Panc1 (cell line): Measurements from ENCODE around the gene RARRES2. TPM values are rescaled to one million over a fixed set of nuclear protein-coding genes. Genes with fewer than 3 reads are reported as not detected.
"Not testable (repeated sequence)": the region's sequence is repeated elsewhere in the genome, so short reads cannot be mapped to it uniquely, and the experiment has no call there.

Source experiments
- ATAC-seq: fragments of 200-7000 bp; cut with Tn5 transposase; 2 replicates; pipeline ENCODE4 v1.9.1; 2020; ENCODE audit warnings: mild to moderate bottlenecking, moderate library complexity
- BruUV-seq: library from RNA; stranded (reverse); fragments of 400-500 nt; replicated peaks from 2 replicates; lab custom pipeline; 2021; lab: Mats Ljungman, UMichigan
- CTCF ChIA-PET: fragments of 300-600 bp; sonication (Branson Sonifier 250); formaldehyde crosslinking; loops from one replicate; lab custom pipeline; 2022; ENCODE audit warnings: antibody characterized with exemption; lab: Charles Lee
- POLR2A ChIA-PET: fragments of 300-600 bp; sonication (Branson Sonifier 250); formaldehyde crosslinking; loops from one replicate; lab custom pipeline; 2022; ENCODE audit warnings: antibody characterized with exemption; lab: Charles Lee
- DNase-seq: peaks from one replicate; pipeline ENCODE4 v3.0.0-alpha.2; 2010; ENCODE audit warnings: low read depth, low spot score
- H3K27ac ChIP-seq: 2 replicates; pipeline ENCODE4 v1.5.1; 2011; ENCODE audit warnings: mild to moderate bottlenecking, low read length, inconsistent platforms
- H3K27me3 ChIP-seq: fragments of 200-500 bp; sonication (Bioruptor generic); 2 replicates; pipeline ENCODE4 v1.6.0; 2014; ENCODE audit warnings: low read length, inconsistent platforms; ENCODE audit not compliant: control insufficient read depth, insufficient read depth
- H3K36me3 ChIP-seq: fragments of 200-500 bp; sonication (Bioruptor generic); 2 replicates; pipeline ENCODE4 v1.5.1; 2014; ENCODE audit warnings: inconsistent platforms, mild to moderate bottlenecking, low read length, moderate library complexity; ENCODE audit not compliant: control insufficient read depth, insufficient read depth
- H3K4me1 ChIP-seq: 2 replicates; pipeline ENCODE4 v1.5.1; 2011; ENCODE audit warnings: inconsistent platforms, mild to moderate bottlenecking, low read length, moderate library complexity; ENCODE audit not compliant: control insufficient read depth, insufficient read depth
- H3K4me3 ChIP-seq, 2 experiments: 2 replicates each; pipeline ENCODE4 v1.5.1; 2011 to 2012; ENCODE audit warnings: low read depth in 2 of 2, low read length in 2 of 2, mild to moderate bottlenecking in 2 of 2, inconsistent platforms in 1 of 2, moderate library complexity in 1 of 2
- H3K9me3 ChIP-seq: fragments of 200-500 bp; sonication (Bioruptor generic); 2 replicates; pipeline ENCODE4 v1.5.1; 2014; ENCODE audit warnings: low read depth, mild to moderate bottlenecking, inconsistent platforms, low read length, moderate library complexity; ENCODE audit not compliant: control insufficient read depth, insufficient read depth
- in situ Hi-C: cut with HindIII; loops from 2 replicates; pipeline ENCODE4 v1.10.0; 2016; ENCODE audit warnings: low sequenced_read_pairs, low pct_unique_long_range_greater_than_20kb
- intact Hi-C: fragments of 100-400 bp; cut with micrococcal nuclease; formaldehyde crosslinking; loops from one replicate; pipeline ENCODE4 v1.10.0; 2022; ENCODE audit not compliant: unreplicated experiment
- total RNA-seq: library from RNA; stranded (reverse); gene quantifications from one replicate; pipeline ENCODE4 v1.2.1, GENCODE V29; 2021; ENCODE audit not compliant: unreplicated experiment

Gene RARRES2
- total RNA-seq, 1 experiment from 2014 or later: 1.1 TPM

DNA sequence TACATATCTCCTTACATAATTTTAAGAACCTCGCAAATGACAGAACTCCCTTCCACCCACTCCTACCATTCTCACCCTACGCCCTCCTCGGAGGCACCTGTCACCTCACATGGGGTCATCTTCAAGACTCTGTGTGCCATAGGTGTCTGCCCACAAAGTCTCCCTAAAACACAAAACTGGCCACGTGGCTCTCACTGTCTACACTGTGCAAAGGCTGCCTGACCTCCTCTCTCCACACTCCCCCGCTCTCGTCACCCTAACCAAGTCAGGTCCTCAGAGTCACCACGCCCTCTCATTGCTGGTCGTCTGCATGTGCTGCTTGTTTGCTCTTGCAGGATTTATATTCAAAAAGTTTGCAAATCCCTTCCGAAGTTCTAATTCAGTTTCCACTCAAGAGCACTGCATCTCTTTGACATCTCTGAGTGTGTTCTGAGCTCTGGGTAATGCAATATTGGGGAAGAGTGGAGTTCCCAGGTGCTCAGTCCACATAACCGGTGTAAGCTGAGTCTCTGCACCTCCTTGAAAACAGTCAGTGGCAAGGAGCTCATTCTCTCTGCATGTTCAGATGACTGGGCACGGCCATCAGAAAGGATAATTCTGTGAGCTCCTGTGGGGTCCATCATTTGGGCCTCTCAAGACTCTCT, 36.0 kb downstream of the RARRES2 start:
- H3K4me1 ChIP-seq, POLR2A ChIA-PET, CTCF ChIA-PET, H3K36me3 ChIP-seq, ATAC-seq, in situ Hi-C loops, H3K9me3 ChIP-seq, H3K27me3 ChIP-seq, intact Hi-C loops, H3K4me3 ChIP-seq, H3K27ac ChIP-seq, DNase-seq, BruUV-seq: not testable (repeated sequence)

DNA sequence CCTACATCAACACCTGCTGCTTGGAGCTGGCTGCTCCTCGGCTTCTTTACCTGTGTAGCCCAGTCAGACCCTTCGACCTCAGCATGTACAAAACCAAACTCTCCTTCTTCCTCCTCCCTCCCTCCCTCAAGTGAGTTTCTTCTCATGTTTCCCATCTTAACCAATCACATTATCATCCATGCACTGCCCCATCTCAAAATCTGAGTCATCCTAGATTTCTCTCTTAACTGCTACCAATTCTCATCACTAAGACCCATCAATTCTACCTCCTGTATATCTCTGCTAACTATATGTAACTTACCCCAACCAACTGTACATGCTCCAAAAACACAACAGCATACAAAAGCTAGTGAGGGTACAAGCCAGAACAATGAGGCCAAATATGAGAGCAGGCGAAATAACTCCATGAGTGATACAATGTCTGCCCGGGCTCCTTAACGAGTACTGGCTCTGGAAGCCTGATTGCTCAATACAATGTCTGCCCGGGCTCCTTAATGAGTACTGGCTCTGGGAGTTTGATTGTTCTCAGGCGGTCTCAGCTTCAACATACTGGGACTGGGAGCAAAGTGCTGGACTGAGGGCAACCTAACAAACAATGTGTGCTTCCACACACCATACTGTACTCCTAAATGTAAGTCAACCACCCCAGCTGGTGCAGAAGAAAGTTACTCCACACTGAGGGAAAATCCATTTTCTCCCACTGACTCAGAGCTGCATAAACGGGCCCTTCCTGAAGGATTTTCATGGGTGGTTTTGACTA, 36.8 kb downstream of the RARRES2 start:
- POLR2A ChIA-PET, H3K4me3 ChIP-seq, CTCF ChIA-PET, H3K36me3 ChIP-seq, H3K4me1 ChIP-seq, intact Hi-C loops, H3K27ac ChIP-seq, H3K9me3 ChIP-seq, H3K27me3 ChIP-seq, ATAC-seq, DNase-seq, in situ Hi-C loops, BruUV-seq: not testable (repeated sequence)

DNA sequence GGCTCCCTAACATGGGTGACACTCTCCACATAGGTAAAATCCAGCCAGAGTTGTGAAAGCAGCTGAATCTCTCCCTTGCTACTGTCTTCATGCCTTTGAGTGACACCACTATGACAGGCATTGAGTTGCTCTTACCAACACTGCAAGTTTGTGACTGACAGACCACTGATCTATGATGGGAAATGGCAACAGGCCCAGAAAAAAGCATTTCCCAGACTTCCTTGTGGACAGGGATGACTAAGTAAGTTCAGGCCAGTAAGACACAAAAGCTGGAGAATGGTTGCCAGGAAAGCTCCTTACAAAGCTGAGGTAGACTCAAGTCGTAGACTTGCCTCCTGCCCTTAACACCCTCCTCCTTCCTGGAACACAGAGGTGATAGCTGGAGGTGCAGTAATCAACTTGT, 38.5 kb downstream of the RARRES2 start:
- POLR2A ChIA-PET, CTCF ChIA-PET, ATAC-seq, H3K4me1 ChIP-seq, H3K9me3 ChIP-seq, H3K36me3 ChIP-seq, H3K4me3 ChIP-seq, in situ Hi-C loops, DNase-seq, H3K27ac ChIP-seq, intact Hi-C loops, BruUV-seq, H3K27me3 ChIP-seq: not testable (repeated sequence)

DNA sequence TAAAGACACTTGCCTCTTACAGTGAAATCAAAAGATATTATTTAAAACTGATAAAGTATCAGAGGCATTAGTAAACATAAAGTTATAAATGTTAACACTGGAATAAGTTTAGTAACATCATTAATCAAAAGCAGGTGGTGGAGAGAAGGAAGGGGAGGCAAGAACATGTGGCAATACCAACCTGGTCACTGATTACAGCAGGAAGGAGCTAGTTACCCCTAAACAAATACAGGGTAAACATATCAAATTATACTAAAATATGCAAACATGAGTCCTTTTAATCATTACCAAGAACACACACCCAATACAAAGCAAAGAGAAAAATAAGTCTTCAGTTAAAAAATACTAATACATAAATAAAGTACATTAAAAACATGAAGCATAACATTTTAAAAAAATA, 43.5 kb downstream of the RARRES2 start:
- POLR2A ChIA-PET, BruUV-seq, H3K4me1 ChIP-seq, H3K27ac ChIP-seq, DNase-seq, ATAC-seq, H3K27me3 ChIP-seq, H3K36me3 ChIP-seq, H3K9me3 ChIP-seq, CTCF ChIA-PET, H3K4me3 ChIP-seq, intact Hi-C loops, in situ Hi-C loops: not testable (repeated sequence)

DNA sequence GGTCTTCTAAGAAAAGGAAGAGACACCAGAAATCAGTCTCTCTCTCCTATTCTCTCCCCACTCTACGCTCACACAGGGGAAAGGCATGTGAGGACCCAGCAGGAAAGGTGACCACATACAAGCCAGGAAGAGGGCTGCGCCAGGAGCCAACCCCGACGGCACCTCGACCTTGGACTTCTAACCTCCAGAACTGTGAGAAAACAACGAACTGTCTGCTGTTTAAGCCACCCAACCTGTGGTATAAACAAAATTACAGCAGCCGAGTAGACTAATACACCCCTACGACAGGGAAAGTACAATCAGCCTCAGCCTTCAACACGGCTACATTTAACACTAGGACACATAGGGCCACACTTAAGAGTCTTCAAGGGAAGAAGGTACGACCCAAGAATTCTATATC, 44.6 kb downstream of the RARRES2 start:
- ATAC-seq, intact Hi-C loops, DNase-seq, H3K36me3 ChIP-seq, CTCF ChIA-PET, H3K27me3 ChIP-seq, POLR2A ChIA-PET, H3K27ac ChIP-seq, H3K4me3 ChIP-seq, H3K4me1 ChIP-seq, in situ Hi-C loops, H3K9me3 ChIP-seq: not testable (repeated sequence)
- BruUV-seq: TSS peak; percentile 69

DNA sequence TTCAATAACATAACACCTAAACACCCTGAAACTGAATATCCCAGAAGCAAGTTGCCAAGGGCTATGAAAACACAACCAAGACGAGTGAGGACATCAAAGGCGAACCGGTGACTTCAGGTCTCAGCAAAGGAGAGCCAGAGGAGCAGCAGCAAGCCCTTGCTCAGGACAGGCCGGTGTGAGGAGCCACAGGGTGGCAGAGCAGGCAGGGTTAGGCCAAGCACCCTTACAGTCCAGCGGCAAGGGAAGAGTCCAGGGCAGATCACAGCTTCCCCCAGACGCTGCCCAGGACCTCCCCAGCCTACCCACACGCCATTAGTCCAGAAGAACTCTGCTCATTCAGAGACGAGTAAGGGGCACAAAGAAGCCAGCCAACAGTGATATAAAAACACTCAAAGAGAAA, 45.8 kb downstream of the RARRES2 start:
- intact Hi-C loops, BruUV-seq, H3K4me1 ChIP-seq, DNase-seq, H3K4me3 ChIP-seq, H3K36me3 ChIP-seq, H3K27ac ChIP-seq, H3K9me3 ChIP-seq, CTCF ChIA-PET, in situ Hi-C loops, POLR2A ChIA-PET, H3K27me3 ChIP-seq: not testable (repeated sequence)
- ATAC-seq: peak; percentile 96

DNA sequence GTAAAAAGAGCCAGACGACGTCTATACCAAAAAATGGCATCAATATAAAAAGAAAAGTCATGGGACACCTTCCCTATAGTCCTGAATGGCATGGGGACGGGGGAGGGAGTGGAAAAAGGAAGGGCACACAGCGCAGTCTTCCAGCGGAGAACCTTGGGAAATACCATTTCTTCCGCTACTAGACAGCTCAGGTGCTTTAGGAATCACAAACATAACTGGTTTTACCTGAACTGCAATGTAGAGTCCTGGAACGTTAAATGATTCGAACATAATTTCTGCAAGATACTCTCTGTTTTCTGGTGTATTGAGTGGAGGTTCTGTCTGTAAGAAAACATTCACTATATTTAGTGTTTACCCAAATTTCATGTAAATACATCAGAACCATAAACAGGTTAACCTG, 46.4 kb downstream of the RARRES2 start:
- BruUV-seq, ATAC-seq, H3K4me1 ChIP-seq, H3K27me3 ChIP-seq, intact Hi-C loops, DNase-seq, H3K36me3 ChIP-seq, CTCF ChIA-PET, H3K9me3 ChIP-seq, in situ Hi-C loops, POLR2A ChIA-PET, H3K4me3 ChIP-seq, H3K27ac ChIP-seq: not testable (repeated sequence)
